Measurements from ENCODE around the gene GNS. TPM values are rescaled to one million over a fixed set of nuclear protein-coding genes. Genes with fewer than 3 reads are reported as not detected.
"Not testable (repeated sequence)": the region's sequence is repeated elsewhere in the genome, so short reads cannot be mapped to it uniquely, and the experiment has no call there.

Gene GNS
- total and polyA plus RNA-seq, 2 of the 13 experiments (the other 11 are each of a cell fraction or from before 2014, with no cell fraction given), result 49.8 to 51.0 TPM

DNA sequence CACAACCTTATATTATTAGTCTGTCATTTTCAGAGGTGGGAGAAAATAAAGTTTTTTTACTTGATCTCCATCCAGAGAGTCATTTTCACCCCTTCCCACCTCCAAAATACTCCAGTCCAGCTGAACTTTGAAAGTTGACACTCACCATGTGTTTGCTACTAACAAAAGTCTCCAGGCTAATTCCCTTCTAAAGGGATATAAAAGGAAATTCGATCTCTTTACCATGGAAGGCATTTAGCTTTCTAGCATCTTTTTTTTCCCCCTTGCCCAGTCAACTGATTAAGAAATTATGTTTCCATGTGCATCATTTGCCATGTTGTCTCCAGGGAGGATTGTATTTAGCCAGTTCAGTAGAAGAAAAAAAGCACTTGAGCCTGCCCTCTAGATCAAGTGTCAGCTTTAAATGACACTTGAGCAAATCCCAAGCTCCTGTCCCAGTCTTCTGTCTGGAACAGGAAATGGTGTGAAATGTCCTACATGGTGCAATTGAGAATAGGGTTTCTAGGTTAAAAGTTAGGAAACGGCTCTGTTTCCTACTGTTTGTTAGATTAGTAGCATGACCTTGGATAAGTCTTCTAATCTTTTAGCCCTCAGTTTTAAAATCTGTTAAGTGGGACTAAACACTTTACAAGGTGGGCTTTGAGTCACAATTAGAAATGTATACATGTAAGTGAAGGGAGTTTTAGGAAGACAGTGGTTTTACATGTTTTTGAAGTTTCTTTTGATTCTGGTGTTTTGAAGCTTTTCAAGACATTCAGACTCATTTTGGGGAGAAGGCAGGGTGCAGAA, 67.2 kb downstream of the GNS start:
- no peaks in the 10 kb centered on the region for H4K20me1 ChIP-seq (ENCODE audit: insufficient read depth, low read length)
- in situ Hi-C loops (cut with HindIII; ENCODE audit: extremely low pct_ligation_motif_present, low pct_unique_long_range_greater_than_20kb), result loop anchor here (5.0 kb wide), 1 partner anchor 145 kb away; no protein-coding TSS in a partner anchor
- no peak for FAIRE-seq
- no peak overlapping the region for H3K4me3 ChIP-seq (replicated peaks in 1 of 3; ENCODE audit: insufficient read depth in 1 of 3, low read depth in 2 of 3, low read length in 3 of 3)
- no peaks in the 10 kb centered on the region for H3K79me2 ChIP-seq (ENCODE audit: insufficient read depth, low read length)
- no peaks in the 10 kb centered on the region for H3K27me3 ChIP-seq (ENCODE audit: control insufficient read depth in 1 of 2, insufficient read depth in 2 of 2, low read length in 2 of 2)
- no TSS peak for BruUV-seq (replicated peaks)
- H2AFZ ChIP-seq (ENCODE audit: low read length), result no peak overlapping the region
- ChIA-PET POLR2A (no interaction called here), CTCF (ENCODE audit: low intra/inter-chr PET ratio, low total read pairs) (no interaction called here)
- TF ChIP-seq ZNF629 (CRISPR knock-in tag; conservative IDR thresholded peaks at IDR 0.05) (peak; percentile 63), ATF7 (IDR thresholded peaks at IDR 0.05) (peak; percentile 65; the same call in 1 of the 2 replicates), ATF7 (CRISPR knock-in tag; IDR thresholded peaks at IDR 0.05) (no peak), ZFP36 (IDR thresholded peaks at IDR 0.05; ENCODE audit: borderline replicate concordance, low read depth, low read length, partially characterized antibody) (no peak)
- peaks cover 42% of the 10 kb centered on the region for H3K4me1 ChIP-seq (ENCODE audit: insufficient read depth, low read length)
- no peak for ATAC-seq
- no peak overlapping the region for H3K4me2 ChIP-seq (ENCODE audit: low read depth, low read length)
- DNase-seq (ENCODE audit: low spot score), result no peak
- 90% methylated on average over 2 of the region's 2 CpGs for WGBS (ENCODE audit: low lambda C conversion rate)
- H3K9ac ChIP-seq (ENCODE audit: insufficient read depth, low read depth, low read length), result no peak overlapping the region
- no peaks in the 10 kb centered on the region for H3K9me3 ChIP-seq (ENCODE audit: low read length)
- intact Hi-C loops (cut with micrococcal nuclease; ENCODE audit: unreplicated experiment), result no loop called here
- peaks cover 14 to 34% of the 10 kb centered on the region in 2 experiments; a peak in 4 of 5 replicates for H3K36me3 ChIP-seq (replicated peaks in 1 of 2; ENCODE audit: control insufficient read depth in 1 of 2, insufficient read depth in 2 of 2, low read length in 2 of 2)
- H3K27ac ChIP-seq (ENCODE audit: extremely low read length, insufficient read depth, low read length), result no peak overlapping the region

DNA sequence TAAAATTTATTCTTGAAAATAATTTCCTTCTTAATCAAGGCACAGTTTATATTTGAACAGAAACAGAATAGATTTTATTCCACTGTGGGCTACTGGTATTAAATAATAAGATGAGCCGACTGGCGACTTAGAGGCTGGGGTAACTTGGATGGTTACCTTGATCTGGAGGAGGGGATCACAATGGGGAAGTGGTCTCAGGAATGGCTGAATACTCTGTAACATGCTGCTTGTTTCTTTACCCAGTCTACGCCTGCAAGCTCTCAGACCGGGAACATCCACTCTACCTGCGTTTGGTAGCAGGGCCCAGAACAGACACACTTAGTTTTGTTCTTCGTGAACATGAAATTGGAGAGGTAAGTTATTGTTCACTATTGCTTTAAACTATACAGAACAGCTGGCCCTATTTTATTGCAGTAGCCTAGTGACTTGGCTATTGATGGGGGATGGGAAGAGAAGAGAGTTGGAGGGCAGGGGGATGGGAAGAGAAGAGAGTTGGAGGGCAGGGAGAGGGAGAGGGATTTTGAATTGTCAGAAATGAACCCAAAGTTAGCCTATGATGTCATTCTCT, 67.9 kb downstream of the GNS start:
- ATAC-seq, result no peak
- Histone ChIP-seq H3K4me1 (ENCODE audit: insufficient read depth, low read length) (peaks cover 41% of the 10 kb centered on the region), H3K9me3 (ENCODE audit: low read length) (no peaks in the 10 kb centered on the region), H3K4me2 (ENCODE audit: low read depth, low read length) (no peak overlapping the region), H2AFZ (ENCODE audit: low read length) (no peak overlapping the region), H3K4me3 (replicated peaks in 1 of 3; ENCODE audit: insufficient read depth in 1 of 3, low read depth in 2 of 3, low read length in 3 of 3) (no peak overlapping the region), H3K79me2 (ENCODE audit: insufficient read depth, low read length) (no peaks in the 10 kb centered on the region), H3K9ac (ENCODE audit: insufficient read depth, low read depth, low read length) (no peak overlapping the region), H3K36me3 (replicated peaks in 1 of 2; ENCODE audit: control insufficient read depth in 1 of 2, insufficient read depth in 2 of 2, low read length in 2 of 2) (peaks cover 14 to 34% of the 10 kb centered on the region in 2 experiments; a peak in 3 of 5 replicates), H3K27ac (ENCODE audit: extremely low read length, insufficient read depth, low read length) (no peak overlapping the region), H3K27me3 (ENCODE audit: control insufficient read depth in 1 of 2, insufficient read depth in 2 of 2, low read length in 2 of 2) (no peaks in the 10 kb centered on the region), H4K20me1 (ENCODE audit: insufficient read depth, low read length) (no peaks in the 10 kb centered on the region)
- no peak for DNase-seq (ENCODE audit: low spot score)
- in situ Hi-C loops (cut with HindIII; ENCODE audit: extremely low pct_ligation_motif_present, low pct_unique_long_range_greater_than_20kb) (loop anchor here (5.0 kb wide), 1 partner anchor 144 kb away; no protein-coding TSS in a partner anchor), intact Hi-C loops (cut with micrococcal nuclease; ENCODE audit: unreplicated experiment) (no loop called here)
- BruUV-seq (replicated peaks), result no TSS peak
- 95% methylated on average over 6 of the region's 6 CpGs for WGBS (ENCODE audit: low lambda C conversion rate)
- TF ChIP-seq HNRNPK (IDR thresholded peaks at IDR 0.05; ENCODE audit: low read depth, low read length, poor library complexity, severe bottlenecking) (peak; percentile 43), PCBP2 (optimal IDR thresholded peaks at IDR 0.05; ENCODE audit: low read depth, low read length, poor library complexity, severe bottlenecking) (no peak), ZNF44 (CRISPR knock-in tag; IDR thresholded peaks at IDR 0.05) (no peak), CAMTA2 (CRISPR knock-in tag; IDR thresholded peaks at IDR 0.05; ENCODE audit: borderline replicate concordance) (no peak)
- ChIA-PET POLR2A (no interaction called here), CTCF (ENCODE audit: low intra/inter-chr PET ratio, low total read pairs) (no interaction called here)
- FAIRE-seq, result no peak

DNA sequence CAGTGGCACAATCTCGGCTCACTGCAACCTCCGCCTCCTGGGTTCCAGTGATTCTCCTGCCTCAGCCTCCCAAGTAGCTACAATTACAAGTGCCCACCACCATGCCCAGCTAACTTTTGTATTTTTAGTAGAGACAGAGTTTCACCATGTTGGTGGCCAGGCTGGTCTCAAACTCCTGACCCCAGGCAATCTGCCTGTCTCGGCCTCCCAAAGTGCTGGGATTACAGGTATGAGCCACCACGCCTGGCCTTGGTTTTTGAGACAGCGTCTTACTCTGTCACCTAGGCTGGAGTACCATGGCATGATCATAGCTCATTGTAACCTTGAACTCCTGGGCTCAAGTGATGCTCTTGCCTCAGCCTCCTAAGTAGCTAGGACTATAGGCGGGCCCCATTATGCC, 69.0 kb downstream of the GNS start:
- POLR2A ChIA-PET; H3K27me3 ChIP-seq (ENCODE audit: control insufficient read depth in 1 of 2, insufficient read depth in 2 of 2, low read length in 2 of 2); intact Hi-C loops (cut with micrococcal nuclease; ENCODE audit: unreplicated experiment); BruUV-seq (replicated peaks); H2AFZ ChIP-seq (ENCODE audit: low read length); DNase-seq (ENCODE audit: low spot score); H3K4me2 ChIP-seq (ENCODE audit: low read depth, low read length); ATAC-seq; H3K4me3 ChIP-seq (replicated peaks in 1 of 3; ENCODE audit: insufficient read depth in 1 of 3, low read depth in 2 of 3, low read length in 3 of 3); FAIRE-seq; H3K9me3 ChIP-seq (ENCODE audit: low read length); H3K27ac ChIP-seq (ENCODE audit: extremely low read length, insufficient read depth, low read length); CTCF ChIA-PET (ENCODE audit: low intra/inter-chr PET ratio, low total read pairs); H4K20me1 ChIP-seq (ENCODE audit: insufficient read depth, low read length); H3K79me2 ChIP-seq (ENCODE audit: insufficient read depth, low read length); H3K9ac ChIP-seq (ENCODE audit: insufficient read depth, low read depth, low read length): not testable (repeated sequence)
- in situ Hi-C loops (cut with HindIII; ENCODE audit: extremely low pct_ligation_motif_present, low pct_unique_long_range_greater_than_20kb), result loop anchor here (5.0 kb wide), 1 partner anchor 143 kb away; no protein-coding TSS in a partner anchor
- 100% methylated on average over 6 of the region's 6 CpGs for WGBS (ENCODE audit: low lambda C conversion rate)
- peaks cover 18 to 36% of the 10 kb centered on the region in 2 experiments; a peak in 4 of 5 replicates for H3K36me3 ChIP-seq (replicated peaks in 1 of 2; ENCODE audit: control insufficient read depth in 1 of 2, insufficient read depth in 2 of 2, low read length in 2 of 2)
- peaks cover 30% of the 10 kb centered on the region for H3K4me1 ChIP-seq (ENCODE audit: insufficient read depth, low read length)

Data from HepG2 (cell line).